ENCODE measurements around the gene ZSCAN18.

ZSCAN18 gene

DNA sequence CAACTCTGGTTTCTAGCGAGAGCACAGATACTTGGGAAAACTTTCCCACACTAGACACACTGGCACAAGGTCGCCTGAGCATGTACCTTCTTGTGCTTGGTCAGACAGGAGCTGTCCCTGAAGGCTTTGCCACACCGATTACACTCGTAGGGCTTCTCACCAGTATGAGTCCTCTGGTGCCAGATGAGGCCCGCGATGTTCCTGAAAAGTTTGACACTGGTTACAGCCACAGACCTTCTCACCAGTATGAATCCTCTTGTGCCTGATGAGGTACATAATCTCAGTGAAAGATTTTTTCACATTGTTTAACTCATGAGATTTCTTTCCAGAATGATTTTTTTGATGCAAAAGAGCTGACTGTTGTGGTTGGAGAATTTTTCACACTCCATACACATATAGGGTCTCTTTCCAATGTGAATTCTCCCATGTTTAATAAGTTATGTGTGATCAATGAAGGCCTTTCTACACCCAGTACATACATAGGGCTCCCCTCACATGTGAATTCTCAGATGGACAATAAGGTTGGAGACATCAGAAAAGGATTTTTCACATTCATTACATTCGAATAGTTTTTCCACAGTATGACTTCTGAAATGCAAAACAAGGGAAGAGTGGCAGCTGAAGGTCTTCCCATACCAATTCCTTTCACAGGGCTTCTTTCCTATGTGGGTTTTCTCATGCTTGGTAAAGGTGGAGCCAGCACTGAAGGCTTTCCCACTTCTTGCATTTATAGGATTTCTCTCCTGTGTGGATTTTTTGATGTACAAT, 9.9 kb upstream of the ZSCAN18 start:
- Histone ChIP-seq H3K4me3 (ENCODE audit: low read depth, low read length, poor library complexity, severe bottlenecking) (no peak overlapping the region), H2AFZ (ENCODE audit: low read length) (no peak overlapping the region), H3K4me2 (ENCODE audit: low read length) (no peak overlapping the region), H3K27me3 (ENCODE audit: insufficient read depth, low read length) (no peaks in the 10 kb centered on the region), H3K9me3 (ENCODE audit: low read length) (peaks cover 38% of the 10 kb centered on the region), H3K9ac (ENCODE audit: low read length) (no peak overlapping the region), H3K27ac (ENCODE audit: low read depth, low read length, poor library complexity, severe bottlenecking) (no peak overlapping the region), H3F3A (ENCODE audit: insufficient read depth, low read length) (no peaks in the 10 kb centered on the region), H3K36me3 (ENCODE audit: insufficient read depth, low read length) (no peaks in the 10 kb centered on the region), H4K20me1 (ENCODE audit: insufficient read depth, low read length) (no peaks in the 10 kb centered on the region), H3K4me1 (ENCODE audit: insufficient read depth, low read length, severe bottlenecking) (no peaks in the 10 kb centered on the region), H3K79me2 (ENCODE audit: insufficient read depth, low read length) (no peaks in the 10 kb centered on the region), H3K9me2 (ENCODE audit: low read depth, low read length) (no peaks in the 10 kb centered on the region)
- TF ChIP-seq, protein P1, sequence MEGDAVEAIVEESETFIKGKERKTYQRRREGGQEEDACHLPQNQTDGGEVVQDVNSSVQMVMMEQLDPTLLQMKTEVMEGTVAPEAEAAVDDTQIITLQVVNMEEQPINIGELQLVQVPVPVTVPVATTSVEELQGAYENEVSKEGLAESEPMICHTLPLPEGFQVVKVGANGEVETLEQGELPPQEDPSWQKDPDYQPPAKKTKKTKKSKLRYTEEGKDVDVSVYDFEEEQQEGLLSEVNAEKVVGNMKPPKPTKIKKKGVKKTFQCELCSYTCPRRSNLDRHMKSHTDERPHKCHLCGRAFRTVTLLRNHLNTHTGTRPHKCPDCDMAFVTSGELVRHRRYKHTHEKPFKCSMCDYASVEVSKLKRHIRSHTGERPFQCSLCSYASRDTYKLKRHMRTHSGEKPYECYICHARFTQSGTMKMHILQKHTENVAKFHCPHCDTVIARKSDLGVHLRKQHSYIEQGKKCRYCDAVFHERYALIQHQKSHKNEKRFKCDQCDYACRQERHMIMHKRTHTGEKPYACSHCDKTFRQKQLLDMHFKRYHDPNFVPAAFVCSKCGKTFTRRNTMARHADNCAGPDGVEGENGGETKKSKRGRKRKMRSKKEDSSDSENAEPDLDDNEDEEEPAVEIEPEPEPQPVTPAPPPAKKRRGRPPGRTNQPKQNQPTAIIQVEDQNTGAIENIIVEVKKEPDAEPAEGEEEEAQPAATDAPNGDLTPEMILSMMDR (IDR thresholded peaks at IDR 0.05; ENCODE audit: low read length), result no peak
- TF ChIP-seq EZH2 (IDR thresholded peaks at IDR 0.05; ENCODE audit: borderline replicate concordance, low read length), result no peak

DNA sequence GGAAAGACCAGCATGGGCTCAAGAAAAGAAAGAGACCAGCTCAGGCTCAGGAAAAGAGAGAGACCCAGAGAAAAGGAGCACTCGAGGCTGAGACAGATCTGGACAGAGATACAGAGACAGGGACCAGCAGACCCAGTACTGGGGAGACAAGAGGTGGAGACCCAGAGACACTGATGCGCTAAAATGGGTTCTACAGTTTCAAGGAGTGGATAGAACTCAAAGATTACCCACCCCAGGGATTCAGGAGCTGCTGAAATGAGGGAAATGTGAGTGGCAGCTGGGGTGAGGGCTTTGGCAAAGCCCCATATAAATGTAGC, 609 bp upstream of the ZSCAN18 start:
- H3K4me3 ChIP-seq (ENCODE audit: low read depth, low read length, poor library complexity, severe bottlenecking), result peak overlapping the region; percentile 78
- peak overlapping the region; percentile 62 for H3K4me2 ChIP-seq (ENCODE audit: low read length)
- H3K9me2 ChIP-seq (ENCODE audit: low read depth, low read length), result no peaks in the 10 kb centered on the region
- no peaks in the 10 kb centered on the region for H3F3A ChIP-seq (ENCODE audit: insufficient read depth, low read length)
- peaks cover 12% of the 10 kb centered on the region for H3K9me3 ChIP-seq (ENCODE audit: low read length)
- H3K79me2 ChIP-seq (ENCODE audit: insufficient read depth, low read length), result no peaks in the 10 kb centered on the region
- TF ChIP-seq, protein P1 (IDR thresholded peaks at IDR 0.05; ENCODE audit: low read length), result no peak
- TF ChIP-seq EZH2 (IDR thresholded peaks at IDR 0.05; ENCODE audit: borderline replicate concordance, low read length), result no peak
- peaks cover 12% of the 10 kb centered on the region; the same call in 1 of the 2 replicates for H3K36me3 ChIP-seq (ENCODE audit: insufficient read depth, low read length)
- no peaks in the 10 kb centered on the region for H3K27me3 ChIP-seq (ENCODE audit: insufficient read depth, low read length)
- H2AFZ ChIP-seq (ENCODE audit: low read length), result peak overlapping the region; percentile 30; the same call in 1 of the 2 replicates
- H3K27ac ChIP-seq (ENCODE audit: low read depth, low read length, poor library complexity, severe bottlenecking), result no peak overlapping the region
- peaks cover 10% of the 10 kb centered on the region for H3K4me1 ChIP-seq (ENCODE audit: insufficient read depth, low read length, severe bottlenecking)
- no peaks in the 10 kb centered on the region for H4K20me1 ChIP-seq (ENCODE audit: insufficient read depth, low read length)
- H3K9ac ChIP-seq (ENCODE audit: low read length), result no peak overlapping the region

DNA sequence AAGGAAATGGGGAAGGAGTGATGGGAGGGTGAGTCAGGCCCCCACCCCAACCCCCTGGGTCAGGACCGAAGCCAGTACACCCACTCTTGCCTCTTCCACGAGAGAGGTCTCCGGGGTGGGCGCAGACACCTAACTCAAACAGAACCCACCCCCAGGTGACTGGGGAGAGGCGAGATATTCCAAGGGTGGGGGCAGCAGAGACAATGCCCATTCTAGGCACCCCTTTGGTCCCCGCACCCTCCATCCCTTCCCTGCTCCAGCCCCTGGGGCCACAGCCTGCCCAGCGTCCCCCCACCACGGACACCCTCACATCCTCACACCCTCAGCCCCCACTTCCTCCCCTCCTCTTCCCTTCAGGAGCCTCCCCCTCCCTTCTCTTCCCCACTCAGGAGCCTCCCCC, 682 bp downstream of the ZSCAN18 start:
- H3K4me1 ChIP-seq (ENCODE audit: insufficient read depth, low read length, severe bottlenecking), result peaks cover 10% of the 10 kb centered on the region
- H3K79me2 ChIP-seq (ENCODE audit: insufficient read depth, low read length), result no peaks in the 10 kb centered on the region
- H3K27ac ChIP-seq (ENCODE audit: low read depth, low read length, poor library complexity, severe bottlenecking), result no peak overlapping the region
- H4K20me1 ChIP-seq (ENCODE audit: insufficient read depth, low read length), result no peaks in the 10 kb centered on the region
- peak overlapping the region; percentile 78 for H3K4me3 ChIP-seq (ENCODE audit: low read depth, low read length, poor library complexity, severe bottlenecking)
- no peaks in the 10 kb centered on the region for H3K27me3 ChIP-seq (ENCODE audit: insufficient read depth, low read length)
- H3F3A ChIP-seq (ENCODE audit: insufficient read depth, low read length), result no peaks in the 10 kb centered on the region
- peaks cover 17% of the 10 kb centered on the region for H3K9me3 ChIP-seq (ENCODE audit: low read length)
- TF ChIP-seq, protein P1 (IDR thresholded peaks at IDR 0.05; ENCODE audit: low read length), result no peak
- TF ChIP-seq EZH2 (IDR thresholded peaks at IDR 0.05; ENCODE audit: borderline replicate concordance, low read length), result no peak
- no peaks in the 10 kb centered on the region for H3K9me2 ChIP-seq (ENCODE audit: low read depth, low read length)
- H3K4me2 ChIP-seq (ENCODE audit: low read length), result peak overlapping the region; percentile 62
- H2AFZ ChIP-seq (ENCODE audit: low read length), result no peak overlapping the region
- peaks cover 19% of the 10 kb centered on the region; the same call in 1 of the 2 replicates for H3K36me3 ChIP-seq (ENCODE audit: insufficient read depth, low read length)
- H3K9ac ChIP-seq (ENCODE audit: low read length), result peak overlapping the region; percentile 85; the same call in 1 of the 2 replicates

All from OCI-LY1 (cell line).